HG03460 (cell line): ENCODE results near the gene TRPM4.
"Not testable (repeated sequence)": the region's sequence is repeated elsewhere in the genome, so short reads cannot be mapped to it uniquely, and the experiment has no call there.

Experiments
- ATAC-seq: cut with Tn5 transposase; IDR thresholded peaks from one replicate; pipeline ENCODE4 v1.9.1; 2021; ENCODE audit not compliant: unreplicated experiment

Gene TRPM4

GRCh38 chr19:49186108-49186507 is 28.5 kb downstream of the TRPM4 start:
- no peak for ATAC-seq

- no peak for ATAC-seq
Observed at GRCh38 chr19:49188626-49189200, 31.1 kb downstream of the TRPM4 start.

- ATAC-seq = no peak
Observed at GRCh38 chr19:49189259-49189658, 31.7 kb downstream of the TRPM4 start.

GRCh38 chr19:49190781-49191180 is 33.2 kb downstream of the TRPM4 start:
- no peak for ATAC-seq

- no peak for ATAC-seq
Observed at GRCh38 chr19:49193822-49194394, 36.3 kb downstream of the TRPM4 start.

- ATAC-seq = no peak
Observed at GRCh38 chr19:49194408-49194807, 36.8 kb downstream of the TRPM4 start.

- ATAC-seq = no peak
Observed at GRCh38 chr19:49196527-49197240, 39.1 kb downstream of the TRPM4 start.

GRCh38 chr19:49200238-49200862 is 42.8 kb downstream of the TRPM4 start:
- ATAC-seq = no peak

GRCh38 chr19:49201042-49201441 is 43.5 kb downstream of the TRPM4 start:
- ATAC-seq = no peak

- no peak for ATAC-seq
Observed at GRCh38 chr19:49205114-49205513, 47.5 kb downstream of the TRPM4 start.

- ATAC-seq = not testable (repeated sequence)
Observed at GRCh38 chr19:49209502-49209901, 51.9 kb downstream of the TRPM4 start.

GRCh38 chr19:49210108-49210900 is 52.7 kb downstream of the TRPM4 start:
- no peak for ATAC-seq

GRCh38 chr19:49210901-49211451 is 53.4 kb downstream of the TRPM4 start:
- no peak for ATAC-seq

GRCh38 chr19:49212016-49212701 is 54.6 kb downstream of the TRPM4 start:
- no peak for ATAC-seq

- no peak for ATAC-seq
Observed at GRCh38 chr19:49213791-49214190, 56.2 kb downstream of the TRPM4 start.

GRCh38 chr19:49214701-49215100 is 57.1 kb downstream of the TRPM4 start:
- no peak for ATAC-seq

GRCh38 chr19:49216071-49216470 is 58.5 kb downstream of the TRPM4 start:
- no peak for ATAC-seq

GRCh38 chr19:49217382-49217781 is 59.8 kb downstream of the TRPM4 start:
- no peak for ATAC-seq

GRCh38 chr19:49222011-49222410 is 64.4 kb downstream of the TRPM4 start:
- no peak for ATAC-seq

- ATAC-seq = no peak
Observed at GRCh38 chr19:49222528-49222927, 64.9 kb downstream of the TRPM4 start.
